Testis (tissue), 3 donors: ENCODE measurements around the gene ARFIP2. TPM values are rescaled to one million over a fixed set of nuclear protein-coding genes. Genes with fewer than 3 reads are reported as not detected.
A peak's percentile ranks its signal among the peaks of the same experiment; 100 is the strongest.

ENCODE experiments used
- DNase-seq: peaks from one replicate; pipeline ENCODE4 v3.0.0-alpha.2; 2019
- H3K27ac ChIP-seq, 2 donors: fragments of 200-600 bp; sonication (generic); one replicate each; pipeline ENCODE4 v1.5.1; 2019
- H3K27me3 ChIP-seq: fragments of 200-600 bp; sonication (generic); one replicate; pipeline ENCODE4 v1.5.1; 2019
- H3K36me3 ChIP-seq: fragments of 200-600 bp; sonication (generic); one replicate; pipeline ENCODE4 v1.5.1; 2017; ENCODE audit warnings: low read depth; ENCODE audit errors: missing control alignments
- H3K4me1 ChIP-seq: fragments of 200-600 bp; sonication (generic); one replicate; pipeline ENCODE4 v1.5.1; 2019
- H3K4me3 ChIP-seq, 2 donors: fragments of 200-600 bp; sonication (generic); one replicate each; pipeline ENCODE4 v1.5.1; 2017 to 2019
- H3K9me3 ChIP-seq: fragments of 200-600 bp; sonication (generic); one replicate; pipeline ENCODE4 v1.5.1; 2017
- POLR2A ChIP-seq: fragments of 450-650 bp; IDR thresholded peaks from one replicate; pipeline ENCODE4 v1.6.1; 2017; ENCODE audit warnings: antibody characterized with exemption, mild to moderate bottlenecking, moderate library complexity
- WGBS, 2 donors: methylation state at CpG; one replicate each; pipeline ENCODE4 v1.1.5; 2018; 5-methylcytosine and 5-hydroxymethylcytosine counted together
- intact Hi-C: fragments of 100-400 bp; cut with DNase I; formaldehyde crosslinking; loops from one replicate; pipeline ENCODE4 v1.15.1; 2023; ENCODE audit warnings: low total_unique reads
- polyA plus RNA-seq: library from polyadenylated mRNA; stranded (reverse); fragments of 350-450 nt; fragmentation: Illumina TruSeq; extraction: RNeasy Lipid Tissue Mini Kit (QIAGEN cat#74804); gene quantifications from one replicate; pipeline ENCODE4 v1.2.3, GENCODE V29; 2014; ENCODE audit warnings: low read depth, low replicate concordance; ENCODE audit not compliant: insufficient read depth
- total RNA-seq, 2 donors: library from RNA; depleted of rRNA; stranded (reverse); fragments of >200 nt; gene quantifications; one replicate each; pipeline ENCODE4 v1.2.3, GENCODE V29; 2016
- TF ChIP-seq, protein P1 (sequence below), 3 experiments: fragments of 450-650 bp in 2 of 3; fragments of 200-600 bp in 1 of 3; sonication (generic) in 1 of 3; IDR thresholded peaks; one replicate each; pipeline ENCODE4 v1.5.1; 2016 to 2019; ENCODE audit warnings: antibody characterized with exemption in 3 of 3, mild to moderate bottlenecking in 2 of 3, moderate library complexity in 1 of 3

Gene ARFIP2
- total and polyA plus RNA-seq, 3 donors from 2014 or later: 56.1 to 80.1 (median 70.2) TPM

DNA sequence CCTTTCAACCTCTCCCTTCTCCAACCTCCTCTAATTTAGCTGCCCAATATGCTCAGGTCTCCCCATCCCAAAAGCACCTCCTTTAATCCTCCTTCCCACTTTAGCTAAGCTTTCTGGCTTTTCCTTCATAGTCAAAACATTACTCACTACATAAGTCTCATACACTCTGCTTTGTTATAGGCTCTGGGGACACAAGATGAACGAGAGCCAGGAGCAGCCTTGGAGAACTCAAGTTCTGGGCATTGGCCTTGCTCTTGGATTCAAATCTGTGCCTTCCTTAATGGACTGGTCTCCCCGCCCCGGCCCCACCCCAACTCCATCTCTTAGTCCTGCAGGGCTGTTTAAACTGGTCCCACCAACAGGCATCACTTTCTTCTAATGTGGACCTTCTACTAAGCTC is 28.9 kb downstream of the ARFIP2 start:
- no peaks in the 10 kb centered on the region for H3K27me3 ChIP-seq
- no peak overlapping the region for H3K4me3 ChIP-seq
- H3K4me1 ChIP-seq: no peaks in the 10 kb centered on the region
- H3K36me3 ChIP-seq: no peaks in the 10 kb centered on the region
- no peaks in the 10 kb centered on the region for H3K9me3 ChIP-seq
- intact Hi-C loops: no loop called here
- DNase-seq: no peak
- no peak for TF ChIP-seq POLR2A
- TF ChIP-seq, protein P1, sequence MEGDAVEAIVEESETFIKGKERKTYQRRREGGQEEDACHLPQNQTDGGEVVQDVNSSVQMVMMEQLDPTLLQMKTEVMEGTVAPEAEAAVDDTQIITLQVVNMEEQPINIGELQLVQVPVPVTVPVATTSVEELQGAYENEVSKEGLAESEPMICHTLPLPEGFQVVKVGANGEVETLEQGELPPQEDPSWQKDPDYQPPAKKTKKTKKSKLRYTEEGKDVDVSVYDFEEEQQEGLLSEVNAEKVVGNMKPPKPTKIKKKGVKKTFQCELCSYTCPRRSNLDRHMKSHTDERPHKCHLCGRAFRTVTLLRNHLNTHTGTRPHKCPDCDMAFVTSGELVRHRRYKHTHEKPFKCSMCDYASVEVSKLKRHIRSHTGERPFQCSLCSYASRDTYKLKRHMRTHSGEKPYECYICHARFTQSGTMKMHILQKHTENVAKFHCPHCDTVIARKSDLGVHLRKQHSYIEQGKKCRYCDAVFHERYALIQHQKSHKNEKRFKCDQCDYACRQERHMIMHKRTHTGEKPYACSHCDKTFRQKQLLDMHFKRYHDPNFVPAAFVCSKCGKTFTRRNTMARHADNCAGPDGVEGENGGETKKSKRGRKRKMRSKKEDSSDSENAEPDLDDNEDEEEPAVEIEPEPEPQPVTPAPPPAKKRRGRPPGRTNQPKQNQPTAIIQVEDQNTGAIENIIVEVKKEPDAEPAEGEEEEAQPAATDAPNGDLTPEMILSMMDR (IDR thresholded peaks at IDR 0.05): no peak
- H3K27ac ChIP-seq: no peak overlapping the region
- 84 to 91% methylated on average over 3 of the region's 3 CpGs for WGBS, 2 donors

DNA sequence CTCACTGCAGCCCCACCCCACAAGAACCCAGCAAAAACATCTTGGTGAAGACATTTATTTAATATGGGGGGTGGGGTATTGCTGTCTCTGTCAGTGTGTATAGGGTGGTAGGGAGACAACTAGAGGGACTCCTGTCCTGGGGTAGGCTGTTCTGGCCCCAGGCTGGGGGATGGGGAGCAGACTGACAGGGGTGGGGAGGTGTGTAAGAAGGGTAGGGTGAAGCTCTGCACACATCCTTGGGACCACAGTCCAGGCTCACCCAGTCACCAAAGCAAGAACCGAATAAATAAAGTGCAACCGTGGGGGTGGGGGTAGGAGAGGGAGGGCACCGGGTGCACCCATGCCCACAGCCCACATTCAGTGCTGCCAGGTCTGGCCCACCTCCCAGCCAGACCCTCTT is 32.6 kb downstream of the ARFIP2 start:
- WGBS, 2 donors: 85 to 95% methylated on average over 3 of the region's 3 CpGs
- no peak for DNase-seq
- H3K9me3 ChIP-seq: no peaks in the 10 kb centered on the region
- no peak overlapping the region for H3K27ac ChIP-seq
- no peaks in the 10 kb centered on the region for H3K36me3 ChIP-seq
- intact Hi-C loops: no loop called here
- no peaks in the 10 kb centered on the region for H3K4me1 ChIP-seq
- TF ChIP-seq, protein P1 (IDR thresholded peaks at IDR 0.05): no peak
- TF ChIP-seq POLR2A: no peak
- no peak overlapping the region for H3K4me3 ChIP-seq
- H3K27me3 ChIP-seq: no peaks in the 10 kb centered on the region

DNA sequence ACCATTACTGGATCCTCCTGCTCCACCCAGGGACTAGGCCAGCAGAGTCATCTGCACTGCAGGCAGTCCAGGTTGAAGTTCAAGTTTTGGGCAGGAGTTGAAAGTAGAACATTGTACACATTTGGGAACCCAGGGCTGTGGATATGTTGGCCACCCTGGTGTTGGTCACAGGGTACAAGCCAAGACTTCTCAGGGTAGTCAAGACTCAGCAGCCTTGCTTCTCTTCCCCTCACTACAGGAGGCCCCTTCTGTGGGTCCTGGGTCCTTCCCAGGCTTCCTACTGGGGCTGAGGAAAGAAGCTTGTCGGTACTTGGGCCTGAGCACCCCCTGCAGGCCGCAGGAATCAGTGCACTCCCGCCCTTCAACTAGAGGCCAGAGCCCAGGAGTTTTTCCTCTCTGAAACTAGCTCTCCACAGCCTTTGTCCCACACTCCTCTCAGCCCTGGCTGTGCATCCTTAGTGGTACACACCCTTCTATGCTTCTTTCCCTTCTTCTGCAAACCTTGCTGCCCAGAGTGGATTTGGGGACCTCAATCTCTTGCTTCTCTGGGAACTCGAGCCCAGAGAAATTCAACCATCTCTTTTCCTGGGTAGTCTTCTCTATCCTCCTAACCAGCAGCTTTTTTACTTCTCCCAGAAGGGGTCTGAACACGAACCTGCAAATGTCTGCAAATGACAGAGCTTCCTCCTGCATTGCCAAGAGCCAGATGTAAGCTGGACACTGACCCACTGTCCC is 37.7 kb downstream of the ARFIP2 start:
- Histone ChIP-seq H3K27ac (no peak overlapping the region), H3K4me1 (no peaks in the 10 kb centered on the region), H3K4me3 (no peak overlapping the region), H3K9me3 (no peaks in the 10 kb centered on the region), H3K36me3 (no peaks in the 10 kb centered on the region), H3K27me3 (no peaks in the 10 kb centered on the region)
- peak; percentile 60 for DNase-seq
- no peak for TF ChIP-seq POLR2A
- TF ChIP-seq, protein P1 (IDR thresholded peaks at IDR 0.05): peak; percentile 16 to 71 (median 60)
- intact Hi-C loops: no loop called here
- WGBS, 2 donors: 37 to 48% methylated on average over 5 of the region's 5 CpGs

DNA sequence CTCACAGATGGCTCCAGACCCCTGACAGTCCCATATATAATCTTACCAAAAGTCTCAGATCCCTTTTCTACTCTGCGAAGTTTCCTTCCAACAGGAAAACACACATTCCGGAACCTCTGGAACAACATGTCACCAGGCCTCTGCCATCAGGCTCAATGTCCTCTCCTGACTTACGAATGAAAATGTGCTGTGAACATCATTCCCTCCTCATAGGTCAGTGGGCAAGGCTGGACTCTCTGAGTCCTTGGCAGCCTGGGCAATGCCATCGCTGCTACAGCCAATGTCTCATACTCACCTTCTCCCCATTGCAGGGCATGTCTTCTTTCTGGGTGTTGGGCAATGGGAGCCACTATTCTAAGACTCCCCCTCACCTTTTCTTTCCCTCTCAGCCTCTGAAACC is 38.7 kb downstream of the ARFIP2 start:
- no peaks in the 10 kb centered on the region for H3K36me3 ChIP-seq
- no peak overlapping the region for H3K4me3 ChIP-seq
- no peaks in the 10 kb centered on the region for H3K4me1 ChIP-seq
- H3K27ac ChIP-seq: no peak overlapping the region
- TF ChIP-seq, protein P1 (IDR thresholded peaks at IDR 0.05): no peak
- TF ChIP-seq POLR2A: no peak
- intact Hi-C loops: no loop called here
- whole genome bisulfite sequencing, 2 donors: 91 to 92% methylated on average over 4 of the region's 4 CpGs
- DNase-seq: no peak
- H3K9me3 ChIP-seq: no peaks in the 10 kb centered on the region
- H3K27me3 ChIP-seq: no peaks in the 10 kb centered on the region

DNA sequence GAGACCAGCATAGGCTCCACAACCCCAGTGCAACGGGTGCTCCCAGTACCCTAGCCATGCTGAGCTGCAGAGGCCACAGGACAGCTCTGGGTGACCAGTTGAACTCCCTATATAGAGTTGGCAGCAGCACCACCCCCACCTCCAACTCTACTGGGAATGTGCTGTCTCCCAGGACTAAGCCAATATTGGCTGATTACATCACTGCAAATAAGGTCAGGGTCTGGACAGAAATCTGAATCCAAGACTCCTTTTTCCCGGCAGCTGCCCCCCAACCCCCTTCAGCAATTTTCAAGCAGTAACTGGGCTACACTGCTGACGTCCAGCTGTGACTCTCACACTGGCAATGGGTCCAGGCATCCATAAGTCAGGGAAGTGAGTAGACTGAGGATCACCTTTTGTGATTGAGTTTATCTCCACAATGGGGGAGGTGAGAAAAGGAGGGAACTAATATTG is 40.2 kb downstream of the ARFIP2 start, which contains the start of gene HPX:
Gene HPX, minus strand, starts transcription at position 82 of the 453 bp plus-strand sequence. Its CDS starts 24 bp downstream, at position 58.
- WGBS, 2 donors: 80 to 83% methylated on average over 3 of the region's 3 CpGs
- intact Hi-C loops: no loop called here
- Histone ChIP-seq H3K27me3 (no peaks in the 10 kb centered on the region), H3K36me3 (no peaks in the 10 kb centered on the region), H3K4me1 (no peaks in the 10 kb centered on the region), H3K27ac (no peak within 1 kb of the TSS), H3K9me3 (no peaks in the 10 kb centered on the region), H3K4me3 (no peak within 1 kb of the TSS)
- TF ChIP-seq, protein P1 (IDR thresholded peaks at IDR 0.05): no peak
- no peak for TF ChIP-seq POLR2A
- no peak for DNase-seq
